H1 (cell line): ENCODE measurements around the gene INO80. TPM values are rescaled to one million over a fixed set of nuclear protein-coding genes. Genes with fewer than 3 reads are reported as not detected.

Experiments
- CTCF ChIA-PET: fragments of 300-600 bp; sonication (Branson Sonifier 250); formaldehyde crosslinking; loops from one replicate; lab custom pipeline; 2021; ENCODE audit not compliant: partially characterized antibody; lab: Charles Lee
- POLR2A ChIA-PET: fragments of 300-600 bp; sonication (Branson Sonifier 250); formaldehyde crosslinking; loops from one replicate; lab custom pipeline; 2021; ENCODE audit warnings: inconsistent platforms; ENCODE audit not compliant: partially characterized antibody; lab: Charles Lee
- DNase-seq, 2 experiments: peaks; one replicate each; pipeline versions ENCODE4 v3.0.0 to v3.0.0-alpha.2; 2010 to 2022; ENCODE audit warnings: low spot score in 2 of 2, low read depth in 1 of 2, mixed read lengths in 1 of 2
- FAIRE-seq: peaks from 2 replicates; lab custom pipeline; 2011; peaks lifted over from hg19 to GRCh38; lab: Jason Lieb, UNC
- H2AFZ ChIP-seq: 2 replicates; pipeline ENCODE4 v1.8.1; 2012; ENCODE audit warnings: low read length, inconsistent platforms
- H2AK5ac ChIP-seq: 2 replicates; pipeline ENCODE4 v1.6.1; 2013; ENCODE audit warnings: low read depth, low read length
- H2BK120ac ChIP-seq: replicated peaks from 2 replicates; pipeline ENCODE3; 2013; ENCODE audit warnings: low read depth, low read length, inconsistent platforms
- H2BK12ac ChIP-seq: 2 replicates; pipeline ENCODE4 v1.6.1; 2013; ENCODE audit warnings: low read depth, low read length
- H2BK15ac ChIP-seq: 2 replicates; pipeline ENCODE4 v1.6.1; 2013; ENCODE audit warnings: low read length
- H2BK20ac ChIP-seq: 2 replicates; pipeline ENCODE4 v1.6.1; 2013; ENCODE audit warnings: low read length
- H2BK5ac ChIP-seq: 2 replicates; pipeline ENCODE4 v1.6.1; 2013; ENCODE audit warnings: low read depth, low read length
- H3K14ac ChIP-seq: 2 replicates; pipeline ENCODE4 v1.6.1; 2013; ENCODE audit warnings: inconsistent platforms; ENCODE audit not compliant: insufficient read length
- H3K18ac ChIP-seq: 2 replicates; pipeline ENCODE4 v1.6.1; 2013; ENCODE audit warnings: low read length; ENCODE audit errors: extremely low read depth
- H3K23ac ChIP-seq: 2 replicates; pipeline ENCODE4 v1.6.1; 2013; ENCODE audit warnings: inconsistent platforms; ENCODE audit not compliant: insufficient read length
- H3K23me2 ChIP-seq: 2 replicates; pipeline ENCODE4 v1.6.1; 2013; ENCODE audit warnings: low read depth, low read length
- H3K27ac ChIP-seq: 2 replicates; pipeline ENCODE4 v1.6.1; 2011; ENCODE audit warnings: low read depth, low read length, inconsistent platforms
- H3K27me3 ChIP-seq, 4 experiments: replicated peaks in 1 of 4; 1 replicate in 1 of 4; 2 replicates in 3 of 4; pipeline versions ENCODE4 v1.6.1 to v1.8.1; 2011 to 2013; ENCODE audit warnings: low read length in 3 of 4, mild to moderate bottlenecking in 3 of 4, inconsistent platforms in 2 of 4, mixed read lengths in 2 of 4, moderate library complexity in 1 of 4; ENCODE audit not compliant: control insufficient read depth in 3 of 4, insufficient read depth in 3 of 4; ENCODE audit errors: extremely low read depth in 1 of 4
- H3K36me3 ChIP-seq, 4 experiments: 2 replicates each; pipeline versions ENCODE4 v1.6.1 to v1.8.1; 2011 to 2013; ENCODE audit warnings: mild to moderate bottlenecking in 4 of 4, low read length in 3 of 4, moderate library complexity in 2 of 4, control low read depth in 1 of 4, inconsistent platforms in 1 of 4; ENCODE audit not compliant: insufficient read depth in 4 of 4, control insufficient read depth in 2 of 4
- H3K4ac ChIP-seq: replicated peaks from 2 replicates; pipeline ENCODE3; 2013; ENCODE audit warnings: low read length, low read depth, mixed read lengths, inconsistent platforms; ENCODE audit not compliant: insufficient read length
- H3K4me1 ChIP-seq, 4 experiments: replicated peaks in 1 of 4; 1 replicate in 1 of 4; 2 replicates in 3 of 4; pipeline versions ENCODE4 v1.6.1 to v1.8.1; 2011 to 2013; ENCODE audit warnings: low read length in 3 of 4, inconsistent platforms in 2 of 4, mixed read lengths in 1 of 4; ENCODE audit not compliant: insufficient read depth in 4 of 4, control insufficient read depth in 3 of 4
- H3K4me2 ChIP-seq, 2 experiments: 2 replicates each; pipeline versions ENCODE4 v1.6.1 to v1.8.1; 2011 to 2013; ENCODE audit warnings: low read depth in 2 of 2, low read length in 2 of 2, control low read depth in 1 of 2, inconsistent platforms in 1 of 2, mild to moderate bottlenecking in 1 of 2; ENCODE audit not compliant: insufficient read depth in 1 of 2
- H3K4me3 ChIP-seq, 4 experiments: fragments of 200-600, 300-600 bp in 1 of 4; sonication (generic), shearing (Covaris generic), sonication (Bioruptor Twin) in 1 of 4; 2 replicates each; pipeline versions ENCODE4 v1.5.1 to v1.8.1; 2011 to 2016; ENCODE audit warnings: low read length in 4 of 4, low read depth in 3 of 4, control low read depth in 2 of 4, inconsistent platforms in 2 of 4, mild to moderate bottlenecking in 2 of 4, mixed read lengths in 1 of 4, moderate library complexity in 1 of 4; ENCODE audit not compliant: insufficient read depth in 2 of 4; ENCODE audit errors: extremely low read depth in 1 of 4
- H3K56ac ChIP-seq: replicated peaks from 2 replicates; pipeline ENCODE3; 2013; ENCODE audit warnings: low read depth, mild to moderate bottlenecking, mixed read lengths, low read length, inconsistent platforms; ENCODE audit not compliant: insufficient read length
- H3K79me1 ChIP-seq: 2 replicates; pipeline ENCODE4 v1.6.1; 2013; ENCODE audit warnings: low read depth, low read length, control low read depth
- H3K79me2 ChIP-seq, 2 experiments: 2 replicates each; pipeline versions ENCODE4 v1.6.1 to v1.8.1; 2012 to 2013; ENCODE audit warnings: low read length in 2 of 2, mild to moderate bottlenecking in 2 of 2, inconsistent platforms in 1 of 2; ENCODE audit not compliant: insufficient read depth in 2 of 2, control insufficient read depth in 1 of 2
- H3K9ac ChIP-seq, 4 experiments: replicated peaks in 1 of 4; 1 replicate in 1 of 4; 2 replicates in 3 of 4; pipeline versions ENCODE4 v1.6.1 to v1.8.1; 2011 to 2013; ENCODE audit warnings: low read depth in 3 of 4, low read length in 3 of 4, control low read depth in 2 of 4, mild to moderate bottlenecking in 2 of 4, moderate library complexity in 2 of 4, inconsistent platforms in 1 of 4; ENCODE audit errors: extremely low read depth in 1 of 4
- H3K9me3 ChIP-seq, 2 experiments: 2 replicates each; pipeline versions ENCODE4 v1.6.1 to v1.8.1; 2012 to 2013; ENCODE audit warnings: mild to moderate bottlenecking in 2 of 2, moderate library complexity in 2 of 2, control low read depth in 1 of 2, inconsistent platforms in 1 of 2, low read depth in 1 of 2, low read length in 1 of 2, mixed read lengths in 1 of 2; ENCODE audit not compliant: insufficient read depth in 2 of 2
- H4K20me1 ChIP-seq, 2 experiments: replicated peaks in 1 of 2; 2 replicates each; pipeline versions ENCODE3 to v1.8.1; 2011 to 2013; ENCODE audit warnings: inconsistent platforms in 2 of 2, low read length in 2 of 2, mild to moderate bottlenecking in 1 of 2; ENCODE audit not compliant: insufficient read depth in 2 of 2, control insufficient read depth in 1 of 2
- H4K5ac ChIP-seq: 2 replicates; pipeline ENCODE4 v1.6.1; 2013; ENCODE audit warnings: low read length, low read depth, mixed read lengths, inconsistent platforms; ENCODE audit not compliant: insufficient read length
- H4K8ac ChIP-seq: 2 replicates; pipeline ENCODE4 v1.8.0; 2013; ENCODE audit warnings: mild to moderate bottlenecking, moderate library complexity, low read length, inconsistent platforms; ENCODE audit not compliant: insufficient read depth; ENCODE audit errors: extremely low read depth
- H4K91ac ChIP-seq: replicated peaks from 2 replicates; pipeline ENCODE3; 2013; ENCODE audit warnings: low read length, mixed read lengths, inconsistent platforms; ENCODE audit not compliant: insufficient read length
- BRCA1 ChIP-seq: IDR thresholded peaks from 2 replicates; pipeline ENCODE4 v1.6.1; 2012; ENCODE audit warnings: low read depth, low read length, improper control_type of control experiment
- MAFK ChIP-seq: IDR thresholded peaks from 2 replicates; pipeline ENCODE4 v1.6.1; 2012; ENCODE audit warnings: low read depth, mild to moderate bottlenecking, improper control_type of control experiment, low read length
- WGBS, 2 experiments: shearing (Covaris generic) in 1 of 2; methylation state at CpG; one replicate each; pipeline versions ENCODE4 v1.1.6 to v1.1.7; 2013 to 2015; ENCODE audit warnings: low lambda C conversion rate in 2 of 2, mixed read lengths in 2 of 2, inconsistent platforms in 1 of 2, low coverage in 1 of 2, missing lambda C conversion rate in 1 of 2; ENCODE audit not compliant: insufficient replicate concordance in 2 of 2, insufficient coverage in 1 of 2, insufficient read length in 1 of 2; ENCODE audit errors: extremely low coverage in 1 of 2, missing lambda C conversion rate in 1 of 2; 5-methylcytosine and 5-hydroxymethylcytosine counted together
- polyA plus RNA-seq, 7 experiments: library from polyadenylated mRNA; depleted of rRNA in 3 of 7; stranded (reverse) in 5 of 7; unstranded in 2 of 7; fragments of >200 nt in 5 of 7; fragments of 200-250 nt in 2 of 7; gene quantifications; 1 replicate in 5 of 7; 2 replicates in 1 of 7; 4 replicates in 1 of 7; pipeline versions ENCODE4 v1.2.1 to v1.2.3, GENCODE V29; 2011 to 2013; ENCODE audit warnings: missing spikeins in 2 of 7, mixed read lengths in 2 of 7
- total RNA-seq: library from RNA; stranded (reverse); fragmentation: NEBNext Ultra II Directional; extraction: Animal tissue kit (Norgen Biotek cat#: 25700); gene quantifications from 2 replicates; pipeline ENCODE4 v1.2.1, GENCODE V29; 2021

Gene INO80
- total and polyA plus RNA-seq, 2 of the 8 experiments (the other 6 are each of a cell fraction or from before 2014, with no cell fraction given) = 4.3 to 24.5 TPM

- no peak overlapping the region for H3K4ac ChIP-seq
- no peak overlapping the region for H2BK120ac ChIP-seq
- no peak overlapping the region for H4K8ac ChIP-seq
- H2BK20ac ChIP-seq = no peak overlapping the region
- no peak for FAIRE-seq
- CTCF ChIA-PET = interaction anchor here (0.7 to 1.3 kb wide), 3 partner anchors 15 to 174 kb away, joined by 3 read pairs; no protein-coding TSS in a partner anchor
- H3K23ac ChIP-seq = no peak overlapping the region
- no peak overlapping the region for H2BK5ac ChIP-seq
- no peak overlapping the region for H3K4me3 ChIP-seq
- no peak overlapping the region for H3K9ac ChIP-seq
- H4K5ac ChIP-seq = no peak overlapping the region
- no peak overlapping the region for H2AFZ ChIP-seq
- H3K4me1 ChIP-seq = no peaks in the 10 kb centered on the region
- POLR2A ChIA-PET = no interaction called here
- no peak overlapping the region for H3K56ac ChIP-seq
- H3K14ac ChIP-seq = no peak overlapping the region
- H3K9me3 ChIP-seq = no peaks in the 10 kb centered on the region
- H3K4me2 ChIP-seq = no peak overlapping the region
- H2AK5ac ChIP-seq = no peak overlapping the region
- no peaks in the 10 kb centered on the region for H3K23me2 ChIP-seq
- no peaks in the 10 kb centered on the region; a peak in 1 of 4 replicates for H3K79me2 ChIP-seq
- peaks cover 18 to 66% (median 51%) of the 10 kb centered on the region in 4 experiments for H3K36me3 ChIP-seq
- 95% methylated on average over 7 of the region's 7 CpGs; no CpG with 5 or more reads in 1 of the 2 experiments for WGBS, 2 experiments
- H3K27ac ChIP-seq = no peak overlapping the region
- no peaks in the 10 kb centered on the region for H3K27me3 ChIP-seq
- H2BK12ac ChIP-seq = no peak overlapping the region
- H2BK15ac ChIP-seq = no peak overlapping the region
- no peaks in the 10 kb centered on the region for H3K79me1 ChIP-seq
- no peak overlapping the region for H3K18ac ChIP-seq
- TF ChIP-seq BRCA1 = no peak
- peak; percentile 14; the same call in 1 of the 2 replicates for TF ChIP-seq MAFK
- H4K20me1 ChIP-seq = peaks cover 2% of the 10 kb centered on the region in 2 experiments
- no peak for DNase-seq
- H4K91ac ChIP-seq = no peak overlapping the region
Observed at GRCh38 chr15:41078125-41078524, 38.0 kb downstream of the INO80 start.
